HUES64 (cell line): ENCODE results near the gene CDK11B.

Experiments
- H3K27ac ChIP-seq: 2 replicates; pipeline ENCODE4 v1.7.0; 2013; ENCODE audit warnings: low read depth, low read length, inconsistent platforms
- H3K27me3 ChIP-seq: 2 replicates; pipeline ENCODE4 v1.6.1; 2013; ENCODE audit warnings: mild to moderate bottlenecking, low read length; ENCODE audit not compliant: insufficient read depth
- H3K36me3 ChIP-seq: 2 replicates; pipeline ENCODE4 v1.6.1; 2013; ENCODE audit warnings: mild to moderate bottlenecking, low read length; ENCODE audit not compliant: insufficient read depth
- H3K4me1 ChIP-seq: 2 replicates; pipeline ENCODE4 v1.6.1; 2013; ENCODE audit warnings: mild to moderate bottlenecking, low read length, moderate library complexity; ENCODE audit not compliant: insufficient read depth
- H3K4me3 ChIP-seq: 2 replicates; pipeline ENCODE4 v1.5.1; 2013; ENCODE audit warnings: mild to moderate bottlenecking, low read length, moderate library complexity
- H3K9ac ChIP-seq: 2 replicates; pipeline ENCODE4 v1.6.1; 2013; ENCODE audit warnings: mild to moderate bottlenecking, low read depth, low read length
- H3K9me3 ChIP-seq: 2 replicates; pipeline ENCODE4 v1.6.1; 2013; ENCODE audit warnings: low read depth, low read length; ENCODE audit not compliant: insufficient read depth
- WGBS: fragments of 150-250, 120-280 bp; methylation state at CpG from one replicate; pipeline ENCODE4 v1.1.7; 2013; ENCODE audit warnings: missing lambda C conversion rate; 5-methylcytosine and 5-hydroxymethylcytosine counted together

The CDK11B gene

GRCh38 chr1:1616838-1617237 lies 42.0 kb downstream of the CDK11B start:
- no peak overlapping the region for H3K27ac ChIP-seq

GRCh38 chr1:1616045-1616790 lies 42.6 kb downstream of the CDK11B start:
- Histone ChIP-seq H3K27me3 (no peaks in the 10 kb centered on the region), H3K4me1 (peaks cover 6% of the 10 kb centered on the region; the same call in 1 of the 2 replicates), H3K4me3 (peak overlapping the region; percentile 99), H3K36me3 (peaks cover 4% of the 10 kb centered on the region; the same call in 1 of the 2 replicates), H3K9ac (peak overlapping the region; percentile 100), H3K27ac (peak overlapping the region; percentile 100; the same call in 1 of the 2 replicates), H3K9me3 (no peaks in the 10 kb centered on the region)
- WGBS = 8% methylated on average over 80 of the region's 80 CpGs

More at GRCh38 chr1:1616838-1617237, 42.0 kb downstream of the CDK11B start:
- 82% methylated on average over 19 of the region's 19 CpGs for WGBS
- Histone ChIP-seq H3K36me3 (peaks cover 4% of the 10 kb centered on the region; the same call in 1 of the 2 replicates), H3K4me3 (peak overlapping the region; percentile 99), H3K9me3 (no peaks in the 10 kb centered on the region), H3K9ac (peak overlapping the region; percentile 100; the same call in 1 of the 2 replicates), H3K4me1 (peaks cover 6% of the 10 kb centered on the region; the same call in 1 of the 2 replicates), H3K27me3 (no peaks in the 10 kb centered on the region)

- under 1% methylated on average over 107 of the region's 107 CpGs for WGBS
These were observed 43.4 kb downstream of the CDK11B start, which contains the start of gene MIB2 for GRCh38 chr1:1615256-1616044. TSS of gene MIB2 (plus strand) at chr1:1615500. CDS start at chr1:1623453, 7,953 bp downstream.

GRCh38 chr1:1614954-1615255 lies 43.9 kb downstream of the CDK11B start:
- 1% methylated on average over 23 of the region's 23 CpGs for WGBS
- H3K9me3 ChIP-seq = no peaks in the 10 kb centered on the region
- peak overlapping the region; percentile 66; the same call in 1 of the 2 replicates for H3K9ac ChIP-seq
- H3K27ac ChIP-seq = peak overlapping the region; percentile 17; the same call in 1 of the 2 replicates
- H3K4me3 ChIP-seq = peak overlapping the region; percentile 99
- H3K27me3 ChIP-seq = no peaks in the 10 kb centered on the region
- peaks cover 6% of the 10 kb centered on the region; the same call in 1 of the 2 replicates for H3K4me1 ChIP-seq
- H3K36me3 ChIP-seq = peaks cover 4% of the 10 kb centered on the region; the same call in 1 of the 2 replicates

More at GRCh38 chr1:1615256-1616044, 43.4 kb downstream of the CDK11B start, which contains the start of gene MIB2:
- H3K4me3 ChIP-seq = peak within 1 kb of the TSS; percentile 99
- H3K27ac ChIP-seq = peak within 1 kb of the TSS; percentile 100
- no peaks in the 10 kb centered on the region for H3K27me3 ChIP-seq
- H3K4me1 ChIP-seq = peaks cover 6% of the 10 kb centered on the region; the same call in 1 of the 2 replicates
- H3K9ac ChIP-seq = peak within 1 kb of the TSS; percentile 100
- H3K36me3 ChIP-seq = peaks cover 4% of the 10 kb centered on the region; the same call in 1 of the 2 replicates
- no peaks in the 10 kb centered on the region for H3K9me3 ChIP-seq

- H3K9ac ChIP-seq = peak overlapping the region; percentile 66; the same call in 1 of the 2 replicates
- 51% methylated on average over 30 of the region's 30 CpGs for WGBS
- no peaks in the 10 kb centered on the region for H3K27me3 ChIP-seq
- H3K36me3 ChIP-seq = peaks cover 4% of the 10 kb centered on the region; the same call in 1 of the 2 replicates
- no peaks in the 10 kb centered on the region for H3K9me3 ChIP-seq
- no peak overlapping the region for H3K27ac ChIP-seq
- H3K4me1 ChIP-seq = peaks cover 6% of the 10 kb centered on the region; the same call in 1 of the 2 replicates
- peak overlapping the region; percentile 99 for H3K4me3 ChIP-seq
These were observed 44.4 kb downstream of the CDK11B start for GRCh38 chr1:1614204-1614953.

- H3K27me3 ChIP-seq = no peaks in the 10 kb centered on the region
- 83% methylated on average over 11 of the region's 11 CpGs for WGBS
- no peaks in the 10 kb centered on the region for H3K9me3 ChIP-seq
- H3K27ac ChIP-seq = no peak overlapping the region
- H3K4me1 ChIP-seq = peaks cover 6% of the 10 kb centered on the region; the same call in 1 of the 2 replicates
- peaks cover 4% of the 10 kb centered on the region; the same call in 1 of the 2 replicates for H3K36me3 ChIP-seq
- H3K9ac ChIP-seq = no peak overlapping the region
- peak overlapping the region; percentile 99; the same call in 1 of the 2 replicates for H3K4me3 ChIP-seq
These were observed 45.2 kb downstream of the CDK11B start for GRCh38 chr1:1613509-1614082.

- Histone ChIP-seq H3K4me1 (peaks cover 6% of the 10 kb centered on the region; the same call in 1 of the 2 replicates), H3K4me3 (no peak overlapping the region), H3K9me3 (no peaks in the 10 kb centered on the region), H3K27me3 (no peaks in the 10 kb centered on the region), H3K36me3 (no peaks in the 10 kb centered on the region), H3K27ac (no peak overlapping the region), H3K9ac (no peak overlapping the region)
- WGBS = 90% methylated on average over 3 of the region's 3 CpGs
These were observed 46.8 kb downstream of the CDK11B start for GRCh38 chr1:1612104-1612400.

GRCh38 chr1:1610796-1611195 lies 48.0 kb downstream of the CDK11B start:
- H3K4me3 ChIP-seq = no peak overlapping the region
- WGBS = 90% methylated on average over 9 of the region's 9 CpGs
- H3K27me3 ChIP-seq = no peaks in the 10 kb centered on the region
- no peak overlapping the region for H3K9ac ChIP-seq
- H3K27ac ChIP-seq = no peak overlapping the region
- H3K36me3 ChIP-seq = no peaks in the 10 kb centered on the region
- peaks cover 6% of the 10 kb centered on the region; the same call in 1 of the 2 replicates for H3K4me1 ChIP-seq
- H3K9me3 ChIP-seq = no peaks in the 10 kb centered on the region

GRCh38 chr1:1609822-1610485 lies 48.9 kb downstream of the CDK11B start:
- Histone ChIP-seq H3K9ac (no peak overlapping the region), H3K9me3 (no peaks in the 10 kb centered on the region), H3K27me3 (no peaks in the 10 kb centered on the region), H3K4me1 (peaks cover 6% of the 10 kb centered on the region; the same call in 1 of the 2 replicates), H3K4me3 (no peak overlapping the region), H3K36me3 (no peaks in the 10 kb centered on the region), H3K27ac (no peak overlapping the region)
- 79% methylated on average over 11 of the region's 12 CpGs for WGBS

GRCh38 chr1:1606232-1606631 lies 52.6 kb downstream of the CDK11B start:
- WGBS = 91% methylated on average over 13 of the region's 13 CpGs
- Histone ChIP-seq H3K9ac (no peak overlapping the region), H3K27me3 (peaks cover 14% of the 10 kb centered on the region), H3K4me3 (no peak overlapping the region), H3K9me3 (no peaks in the 10 kb centered on the region), H3K36me3 (no peaks in the 10 kb centered on the region), H3K4me1 (no peaks in the 10 kb centered on the region), H3K27ac (no peak overlapping the region)
